Activated T-helper 17 cell treated with anti-CD3 and anti-CD28 coated beads, Interleukin-2, amount 50 U/mL, for 72 hours (primary cell): Measurements from ENCODE around the gene NEK7. TPM values are rescaled to one million over a fixed set of nuclear protein-coding genes. Genes with fewer than 3 reads are reported as not detected.

Source experiments
- ATAC-seq: fragments of 150-1000 bp; cut with Tn5 transposase; replicated peaks from 2 replicates; pipeline ENCODE4 v1.10.0; 2021; ENCODE audit warnings: mild to moderate bottlenecking, moderate library complexity
- H3K27ac Mint-ChIP-seq: one replicate; pipeline ENCODE4 v1.8.0; 2022; ENCODE audit warnings: mixed read lengths
- H3K27me3 Mint-ChIP-seq: one replicate; pipeline ENCODE4 v1.8.0; 2022; ENCODE audit warnings: mixed read lengths
- H3K36me3 Mint-ChIP-seq: one replicate; pipeline ENCODE4 v1.8.0; 2022; ENCODE audit warnings: low read depth, mild to moderate bottlenecking, mixed read lengths
- H3K4me1 Mint-ChIP-seq: one replicate; pipeline ENCODE4 v1.8.0; 2022; ENCODE audit warnings: mixed read lengths
- H3K4me3 Mint-ChIP-seq: one replicate; pipeline ENCODE4 v1.8.0; 2022; ENCODE audit warnings: mild to moderate bottlenecking, mixed read lengths
- H3K9me3 Mint-ChIP-seq: one replicate; pipeline ENCODE4 v1.8.0; 2022; ENCODE audit warnings: mixed read lengths
- total RNA-seq, 2 donors: library from RNA; stranded (reverse); gene quantifications; one replicate each; pipeline ENCODE4 v1.2.3, GENCODE V29; 2022

The NEK7 gene
- total RNA-seq, 2 donors from 2014 or later = 64.3 to 76.9 TPM

- no peak for ATAC-seq
- no peaks in the 10 kb centered on the region for H3K36me3 Mint-ChIP-seq
- no peaks in the 10 kb centered on the region for H3K4me1 Mint-ChIP-seq
- H3K27ac Mint-ChIP-seq = no peak overlapping the region
- no peaks in the 10 kb centered on the region for H3K9me3 Mint-ChIP-seq
- H3K4me3 Mint-ChIP-seq = no peak overlapping the region
- H3K27me3 Mint-ChIP-seq = no peaks in the 10 kb centered on the region
Measured at GRCh38 chr1:198346178-198346577, 189.4 kb downstream of the NEK7 start.

- no peaks in the 10 kb centered on the region for H3K36me3 Mint-ChIP-seq
- no peaks in the 10 kb centered on the region for H3K27me3 Mint-ChIP-seq
- no peak overlapping the region for H3K27ac Mint-ChIP-seq
- H3K4me3 Mint-ChIP-seq = no peak overlapping the region
- H3K9me3 Mint-ChIP-seq = no peaks in the 10 kb centered on the region
- H3K4me1 Mint-ChIP-seq = peaks cover 5% of the 10 kb centered on the region
- no peak for ATAC-seq
Measured at GRCh38 chr1:198350456-198350855, 193.7 kb downstream of the NEK7 start.

GRCh38 chr1:198352975-198353695 lies 196.3 kb downstream of the NEK7 start:
- peak; percentile 91 for ATAC-seq
- Mint-ChIP-seq H3K27me3 (no peaks in the 10 kb centered on the region), H3K36me3 (no peaks in the 10 kb centered on the region), H3K9me3 (no peaks in the 10 kb centered on the region), H3K4me3 (no peak overlapping the region), H3K27ac (no peak overlapping the region), H3K4me1 (peaks cover 5% of the 10 kb centered on the region)

GRCh38 chr1:198357937-198358336 lies 201.1 kb downstream of the NEK7 start:
- H3K27ac Mint-ChIP-seq = no peak overlapping the region
- no peaks in the 10 kb centered on the region for H3K27me3 Mint-ChIP-seq
- peaks cover 3% of the 10 kb centered on the region for H3K4me1 Mint-ChIP-seq
- H3K36me3 Mint-ChIP-seq = no peaks in the 10 kb centered on the region
- H3K4me3 Mint-ChIP-seq = no peak overlapping the region
- peak; percentile 69 for ATAC-seq
- H3K9me3 Mint-ChIP-seq = no peaks in the 10 kb centered on the region

GRCh38 chr1:198359024-198359653 lies 202.3 kb downstream of the NEK7 start:
- Mint-ChIP-seq H3K36me3 (no peaks in the 10 kb centered on the region), H3K9me3 (no peaks in the 10 kb centered on the region), H3K27me3 (no peaks in the 10 kb centered on the region), H3K4me3 (no peak overlapping the region), H3K27ac (no peak overlapping the region), H3K4me1 (no peaks in the 10 kb centered on the region)
- ATAC-seq = no peak

GRCh38 chr1:198360208-198360729 lies 203.5 kb downstream of the NEK7 start:
- no peak for ATAC-seq
- Mint-ChIP-seq H3K4me1 (no peaks in the 10 kb centered on the region), H3K9me3 (no peaks in the 10 kb centered on the region), H3K4me3 (no peak overlapping the region), H3K27me3 (no peaks in the 10 kb centered on the region), H3K27ac (no peak overlapping the region), H3K36me3 (no peaks in the 10 kb centered on the region)

GRCh38 chr1:198361237-198361767 lies 204.5 kb downstream of the NEK7 start:
- no peaks in the 10 kb centered on the region for H3K9me3 Mint-ChIP-seq
- H3K27me3 Mint-ChIP-seq = no peaks in the 10 kb centered on the region

GRCh38 chr1:198363625-198364151 lies 206.9 kb downstream of the NEK7 start:
- no peaks in the 10 kb centered on the region for H3K36me3 Mint-ChIP-seq
- H3K27me3 Mint-ChIP-seq = no peaks in the 10 kb centered on the region
- peak; percentile 93 for ATAC-seq
- H3K9me3 Mint-ChIP-seq = peaks cover 4% of the 10 kb centered on the region
- no peak overlapping the region for H3K4me3 Mint-ChIP-seq
- no peaks in the 10 kb centered on the region for H3K4me1 Mint-ChIP-seq
- H3K27ac Mint-ChIP-seq = no peak overlapping the region

More at GRCh38 chr1:198361237-198361767, 204.5 kb downstream of the NEK7 start:
- Mint-ChIP-seq H3K27ac (no peak overlapping the region), H3K36me3 (no peaks in the 10 kb centered on the region), H3K4me1 (no peaks in the 10 kb centered on the region), H3K4me3 (no peak overlapping the region)
- no peak for ATAC-seq

- no peak for ATAC-seq
- peaks cover 6% of the 10 kb centered on the region for H3K9me3 Mint-ChIP-seq
- H3K27ac Mint-ChIP-seq = no peak overlapping the region
- no peak overlapping the region for H3K4me3 Mint-ChIP-seq
- H3K36me3 Mint-ChIP-seq = no peaks in the 10 kb centered on the region
- H3K4me1 Mint-ChIP-seq = no peaks in the 10 kb centered on the region
- no peaks in the 10 kb centered on the region for H3K27me3 Mint-ChIP-seq
Measured at GRCh38 chr1:198364471-198364870, 207.7 kb downstream of the NEK7 start.

- H3K4me1 Mint-ChIP-seq = no peaks in the 10 kb centered on the region
- ATAC-seq = peak; percentile 61
- H3K4me3 Mint-ChIP-seq = no peak overlapping the region
- peaks cover 9% of the 10 kb centered on the region for H3K9me3 Mint-ChIP-seq
- H3K36me3 Mint-ChIP-seq = no peaks in the 10 kb centered on the region
- peaks cover 3% of the 10 kb centered on the region for H3K27me3 Mint-ChIP-seq
- no peak overlapping the region for H3K27ac Mint-ChIP-seq
Measured at GRCh38 chr1:198367296-198367695, 210.5 kb downstream of the NEK7 start.

- Mint-ChIP-seq H3K9me3 (peaks cover 9% of the 10 kb centered on the region), H3K4me3 (no peak overlapping the region), H3K4me1 (no peaks in the 10 kb centered on the region), H3K36me3 (no peaks in the 10 kb centered on the region), H3K27ac (no peak overlapping the region), H3K27me3 (peaks cover 3% of the 10 kb centered on the region)
- ATAC-seq = no peak
Measured at GRCh38 chr1:198370996-198371395, 214.2 kb downstream of the NEK7 start.

Other genes with a start within 250 kb of the NEK7 start
- gene LHX9, start 239.6 kb upstream of the NEK7 start, total RNA-seq = not detected